ENCODE data around the gene NYAP2.

The NYAP2 gene

GRCh38 chr2:225493420-225494099 lies 94.0 kb downstream of the NYAP2 start:
- H2AK5ac ChIP-seq (ENCODE audit: low read depth, low read length), result no peak overlapping the region
- H3K9ac ChIP-seq (ENCODE audit: low read depth, low read length, poor library complexity), result no peak overlapping the region
- H3K4me1 ChIP-seq (ENCODE audit: control insufficient read depth in 2 of 2, insufficient read depth in 1 of 2, low read depth in 1 of 2, low read length in 2 of 2), result no peaks in the 10 kb centered on the region
- no peak overlapping the region for H3K4me2 ChIP-seq (ENCODE audit: insufficient read depth, low read length, poor library complexity, severe bottlenecking)
- no peak overlapping the region for H3K14ac ChIP-seq (ENCODE audit: low read length)
- no peak overlapping the region for H2AFZ ChIP-seq (ENCODE audit: low read length)
- H3K4me3 ChIP-seq (ENCODE audit: low read length in 2 of 2), result no peak overlapping the region
- H3K9me3 ChIP-seq (replicated peaks in 1 of 2; ENCODE audit: control insufficient read depth in 2 of 2, insufficient read depth in 1 of 2, low read depth in 1 of 2, low read length in 2 of 2), result no peaks in the 10 kb centered on the region
- no peak overlapping the region for H3K23ac ChIP-seq (ENCODE audit: low read depth, low read length, poor library complexity)
- no peaks in the 10 kb centered on the region for H3K27me3 ChIP-seq (ENCODE audit: control insufficient read depth in 3 of 3, insufficient read depth in 3 of 3, low read depth in 1 of 3, low read length in 3 of 3)
- no peak overlapping the region for H4K8ac ChIP-seq (ENCODE audit: low read depth, low read length)
- H3K4ac ChIP-seq (ENCODE audit: low read length), result no peak overlapping the region
- H2BK5ac ChIP-seq (ENCODE audit: low read length), result no peak overlapping the region
- H4K91ac ChIP-seq (ENCODE audit: low read depth, low read length, poor library complexity), result no peak overlapping the region
- H3K79me1 ChIP-seq (ENCODE audit: low read depth, low read length), result no peaks in the 10 kb centered on the region
- H3K36me3 ChIP-seq (replicated peaks in 1 of 2; ENCODE audit: control insufficient read depth in 2 of 2, insufficient read depth in 2 of 2, low read length in 2 of 2), result no peaks in the 10 kb centered on the region
- H3K18ac ChIP-seq (ENCODE audit: low read length), result no peak overlapping the region
- DNase-seq (ENCODE audit: low spot score), result no peak
- H2BK12ac ChIP-seq (ENCODE audit: low read length), result no peak overlapping the region
- WGBS, 2 donors (ENCODE audit: extremely low coverage in 2 of 2, insufficient read length in 2 of 2, insufficient replicate concordance in 1 of 2), result no CpG with 5 or more reads among the region's 5 CpGs
- H3K27ac ChIP-seq (replicated peaks; ENCODE audit: low read length), result no peak overlapping the region
- H2BK15ac ChIP-seq (ENCODE audit: low read length), result no peak overlapping the region
- H2BK120ac ChIP-seq (ENCODE audit: low read depth, low read length), result no peak overlapping the region

- H2BK120ac ChIP-seq (ENCODE audit: low read depth, low read length), result no peak overlapping the region
- H3K18ac ChIP-seq (ENCODE audit: low read length), result no peak overlapping the region
- no peak overlapping the region for H3K23ac ChIP-seq (ENCODE audit: low read depth, low read length, poor library complexity)
- no peaks in the 10 kb centered on the region for H3K36me3 ChIP-seq (replicated peaks in 1 of 2; ENCODE audit: control insufficient read depth in 2 of 2, insufficient read depth in 2 of 2, low read length in 2 of 2)
- H2BK5ac ChIP-seq (ENCODE audit: low read length), result no peak overlapping the region
- no peaks in the 10 kb centered on the region for H3K79me1 ChIP-seq (ENCODE audit: low read depth, low read length)
- no peak overlapping the region for H3K9ac ChIP-seq (ENCODE audit: low read depth, low read length, poor library complexity)
- no peak overlapping the region for H2AFZ ChIP-seq (ENCODE audit: low read length)
- no peaks in the 10 kb centered on the region for H3K4me1 ChIP-seq (ENCODE audit: control insufficient read depth in 2 of 2, insufficient read depth in 1 of 2, low read depth in 1 of 2, low read length in 2 of 2)
- H3K14ac ChIP-seq (ENCODE audit: low read length), result no peak overlapping the region
- no peak for DNase-seq (ENCODE audit: low spot score)
- no peak overlapping the region for H2BK12ac ChIP-seq (ENCODE audit: low read length)
- H2AK5ac ChIP-seq (ENCODE audit: low read depth, low read length), result no peak overlapping the region
- no peaks in the 10 kb centered on the region for H3K27me3 ChIP-seq (ENCODE audit: control insufficient read depth in 3 of 3, insufficient read depth in 3 of 3, low read depth in 1 of 3, low read length in 3 of 3)
- no peak overlapping the region for H4K8ac ChIP-seq (ENCODE audit: low read depth, low read length)
- no peak overlapping the region for H3K27ac ChIP-seq (replicated peaks; ENCODE audit: low read length)
- H4K91ac ChIP-seq (ENCODE audit: low read depth, low read length, poor library complexity), result no peak overlapping the region
- H2BK15ac ChIP-seq (ENCODE audit: low read length), result no peak overlapping the region
- no peak overlapping the region for H3K4me3 ChIP-seq (ENCODE audit: low read length in 2 of 2)
- no peaks in the 10 kb centered on the region for H3K9me3 ChIP-seq (replicated peaks in 1 of 2; ENCODE audit: control insufficient read depth in 2 of 2, insufficient read depth in 1 of 2, low read depth in 1 of 2, low read length in 2 of 2)
- no peak overlapping the region for H3K4ac ChIP-seq (ENCODE audit: low read length)
- no peak overlapping the region for H3K4me2 ChIP-seq (ENCODE audit: insufficient read depth, low read length, poor library complexity, severe bottlenecking)
These were observed 94.6 kb downstream of the NYAP2 start for GRCh38 chr2:225494100-225494459.

GRCh38 chr2:225495706-225496105 lies 96.2 kb downstream of the NYAP2 start:
- no CpG with 5 or more reads among the region's 4 CpGs for WGBS, 2 donors (ENCODE audit: extremely low coverage in 2 of 2, insufficient read length in 2 of 2, insufficient replicate concordance in 1 of 2)
- no peaks in the 10 kb centered on the region for H3K36me3 ChIP-seq (replicated peaks in 1 of 2; ENCODE audit: control insufficient read depth in 2 of 2, insufficient read depth in 2 of 2, low read length in 2 of 2)
- H3K27ac ChIP-seq (replicated peaks; ENCODE audit: low read length), result no peak overlapping the region

GRCh38 chr2:225496568-225496967 lies 97.1 kb downstream of the NYAP2 start:
- H3K23ac ChIP-seq (ENCODE audit: low read depth, low read length, poor library complexity), result no peak overlapping the region
- no peak overlapping the region for H2AFZ ChIP-seq (ENCODE audit: low read length)
- no peak overlapping the region for H4K91ac ChIP-seq (ENCODE audit: low read depth, low read length, poor library complexity)
- H3K4me3 ChIP-seq (ENCODE audit: low read length in 2 of 2), result no peak overlapping the region
- H2AK5ac ChIP-seq (ENCODE audit: low read depth, low read length), result no peak overlapping the region
- H2BK5ac ChIP-seq (ENCODE audit: low read length), result no peak overlapping the region
- no peak overlapping the region for H3K4ac ChIP-seq (ENCODE audit: low read length)
- H3K9me3 ChIP-seq (replicated peaks in 1 of 2; ENCODE audit: control insufficient read depth in 2 of 2, insufficient read depth in 1 of 2, low read depth in 1 of 2, low read length in 2 of 2), result no peaks in the 10 kb centered on the region
- no peaks in the 10 kb centered on the region for H3K27me3 ChIP-seq (ENCODE audit: control insufficient read depth in 3 of 3, insufficient read depth in 3 of 3, low read depth in 1 of 3, low read length in 3 of 3)
- H2BK15ac ChIP-seq (ENCODE audit: low read length), result no peak overlapping the region
- H3K14ac ChIP-seq (ENCODE audit: low read length), result no peak overlapping the region
- H3K36me3 ChIP-seq (replicated peaks in 1 of 2; ENCODE audit: control insufficient read depth in 2 of 2, insufficient read depth in 2 of 2, low read length in 2 of 2), result no peaks in the 10 kb centered on the region
- no peak overlapping the region for H3K4me2 ChIP-seq (ENCODE audit: insufficient read depth, low read length, poor library complexity, severe bottlenecking)
- H3K4me1 ChIP-seq (ENCODE audit: control insufficient read depth in 2 of 2, insufficient read depth in 1 of 2, low read depth in 1 of 2, low read length in 2 of 2), result no peaks in the 10 kb centered on the region
- H4K8ac ChIP-seq (ENCODE audit: low read depth, low read length), result no peak overlapping the region
- no CpG with 5 or more reads among the region's 1 CpG for WGBS, 2 donors (ENCODE audit: extremely low coverage in 2 of 2, insufficient read length in 2 of 2, insufficient replicate concordance in 1 of 2)
- no peak overlapping the region for H2BK12ac ChIP-seq (ENCODE audit: low read length)
- no peaks in the 10 kb centered on the region for H3K79me1 ChIP-seq (ENCODE audit: low read depth, low read length)
- DNase-seq (ENCODE audit: low spot score), result no peak
- H3K27ac ChIP-seq (replicated peaks; ENCODE audit: low read length), result no peak overlapping the region
- no peak overlapping the region for H2BK120ac ChIP-seq (ENCODE audit: low read depth, low read length)
- no peak overlapping the region for H3K9ac ChIP-seq (ENCODE audit: low read depth, low read length, poor library complexity)
- H3K18ac ChIP-seq (ENCODE audit: low read length), result no peak overlapping the region

More at GRCh38 chr2:225495706-225496105, 96.2 kb downstream of the NYAP2 start:
- Histone ChIP-seq H3K27me3 (ENCODE audit: control insufficient read depth in 3 of 3, insufficient read depth in 3 of 3, low read depth in 1 of 3, low read length in 3 of 3) (no peaks in the 10 kb centered on the region), H3K23ac (ENCODE audit: low read depth, low read length, poor library complexity) (no peak overlapping the region), H3K4me3 (ENCODE audit: low read length in 2 of 2) (no peak overlapping the region), H3K14ac (ENCODE audit: low read length) (no peak overlapping the region), H2BK120ac (ENCODE audit: low read depth, low read length) (no peak overlapping the region), H3K4me2 (ENCODE audit: insufficient read depth, low read length, poor library complexity, severe bottlenecking) (no peak overlapping the region), H4K91ac (ENCODE audit: low read depth, low read length, poor library complexity) (no peak overlapping the region), H3K9me3 (replicated peaks in 1 of 2; ENCODE audit: control insufficient read depth in 2 of 2, insufficient read depth in 1 of 2, low read depth in 1 of 2, low read length in 2 of 2) (no peaks in the 10 kb centered on the region), H3K4me1 (ENCODE audit: control insufficient read depth in 2 of 2, insufficient read depth in 1 of 2, low read depth in 1 of 2, low read length in 2 of 2) (no peaks in the 10 kb centered on the region), H3K79me1 (ENCODE audit: low read depth, low read length) (no peaks in the 10 kb centered on the region), H4K8ac (ENCODE audit: low read depth, low read length) (no peak overlapping the region), H2AK5ac (ENCODE audit: low read depth, low read length) (no peak overlapping the region), H2BK12ac (ENCODE audit: low read length) (no peak overlapping the region), H3K4ac (ENCODE audit: low read length) (no peak overlapping the region), H2BK15ac (ENCODE audit: low read length) (no peak overlapping the region), H2BK5ac (ENCODE audit: low read length) (no peak overlapping the region), H2AFZ (ENCODE audit: low read length) (no peak overlapping the region), H3K18ac (ENCODE audit: low read length) (no peak overlapping the region), H3K9ac (ENCODE audit: low read depth, low read length, poor library complexity) (no peak overlapping the region)
- DNase-seq (ENCODE audit: low spot score), result no peak
